Effector memory CD8-positive, alpha-beta T cell (primary cell): ENCODE measurements around the gene ZNF419.
"Not testable (repeated sequence)": the region's sequence is repeated elsewhere in the genome, so short reads cannot be mapped to it uniquely, and the experiment has no call there.

ENCODE experiments used
- ATAC-seq: fragments of 150-1000 bp; cut with Tn5 transposase; replicated peaks from 2 replicates; pipeline ENCODE4 v1.10.0; 2021; ENCODE audit warnings: mild to moderate bottlenecking, moderate library complexity
- DNase-seq, 3 experiments: peaks; one replicate each; pipeline ENCODE4 v3.0.0; 2021
- H3K27ac Mint-ChIP-seq, 2 donors: one replicate each; pipeline ENCODE4 v1.8.0; 2022; ENCODE audit warnings: mild to moderate bottlenecking in 2 of 2, mixed read lengths in 2 of 2, moderate library complexity in 2 of 2
- H3K27me3 Mint-ChIP-seq, 2 donors: one replicate each; pipeline ENCODE4 v1.8.0; 2022; ENCODE audit warnings: mixed read lengths in 2 of 2
- H3K36me3 Mint-ChIP-seq: one replicate; pipeline ENCODE4 v1.8.0; 2022; ENCODE audit warnings: mild to moderate bottlenecking, moderate library complexity, mixed read lengths; ENCODE audit not compliant: insufficient read depth
- H3K4me1 Mint-ChIP-seq, 2 donors: one replicate each; pipeline ENCODE4 v1.8.0; 2022; ENCODE audit warnings: low read depth in 2 of 2, mixed read lengths in 2 of 2
- H3K4me3 Mint-ChIP-seq, 2 donors: one replicate each; pipeline ENCODE4 v1.8.0; 2022; ENCODE audit warnings: mild to moderate bottlenecking in 2 of 2, mixed read lengths in 2 of 2, moderate library complexity in 2 of 2
- H3K9me3 Mint-ChIP-seq, 2 donors: one replicate each; pipeline ENCODE4 v1.8.0; 2022; ENCODE audit warnings: mixed read lengths in 2 of 2

ZNF419 gene

DNA sequence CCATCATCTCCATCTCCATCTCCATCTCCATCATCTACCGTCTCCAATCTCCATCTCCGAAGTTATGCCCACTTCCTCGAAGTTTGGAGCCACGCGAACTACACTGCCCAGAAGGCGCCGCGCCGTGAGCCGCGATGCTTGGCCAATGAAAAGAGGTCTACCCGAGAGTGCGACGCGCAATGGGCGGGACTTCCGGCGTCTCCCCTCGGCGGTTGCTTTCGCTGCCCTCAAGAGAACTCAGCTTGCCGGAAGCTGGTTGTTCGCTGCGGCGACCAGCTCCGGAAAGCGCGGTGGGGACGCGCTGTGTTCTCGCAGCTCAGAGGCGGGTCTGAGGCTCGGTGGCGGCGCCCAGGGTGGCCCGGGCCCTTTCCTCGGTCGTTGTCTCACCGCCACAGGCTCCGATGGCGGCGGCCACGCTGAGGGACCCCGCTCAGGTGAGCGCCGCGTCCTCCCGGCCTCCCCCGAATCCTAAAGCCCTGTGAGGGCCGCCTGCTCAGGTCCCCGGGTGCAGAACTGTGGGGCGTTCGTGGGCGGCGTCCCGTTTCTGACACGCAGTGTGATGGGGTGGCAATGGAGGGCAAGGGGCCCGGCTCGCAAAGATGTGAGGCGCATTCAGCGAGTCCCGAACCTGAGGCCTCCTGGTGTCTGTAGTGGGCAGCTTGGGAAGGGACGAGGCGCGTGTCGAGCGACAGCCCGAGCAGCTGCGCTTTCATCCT, 12.3 kb downstream of the ZNF419 start, which contains the start of gene ZNF773:
ZNF773 (plus strand) TSS at position 259 of the 716 bp plus-strand sequence; CDS start at position 402, 143 bp downstream.
- H3K9me3 Mint-ChIP-seq, result peaks cover 10 to 47% of the 10 kb centered on the region in 2 donors
- H3K4me1 Mint-ChIP-seq, result peaks cover 20 to 34% of the 10 kb centered on the region in 2 donors
- peak within 1 kb of the TSS; percentile 43 to 77 for H3K4me3 Mint-ChIP-seq
- not testable (repeated sequence) for H3K27me3 Mint-ChIP-seq
- H3K27ac Mint-ChIP-seq, result peak within 1 kb of the TSS; percentile 67
- peaks cover 19% of the 10 kb centered on the region for H3K36me3 Mint-ChIP-seq
- peak; percentile 96 for ATAC-seq
- DNase-seq, result peak; percentile 92 to 95 (median 92)

DNA sequence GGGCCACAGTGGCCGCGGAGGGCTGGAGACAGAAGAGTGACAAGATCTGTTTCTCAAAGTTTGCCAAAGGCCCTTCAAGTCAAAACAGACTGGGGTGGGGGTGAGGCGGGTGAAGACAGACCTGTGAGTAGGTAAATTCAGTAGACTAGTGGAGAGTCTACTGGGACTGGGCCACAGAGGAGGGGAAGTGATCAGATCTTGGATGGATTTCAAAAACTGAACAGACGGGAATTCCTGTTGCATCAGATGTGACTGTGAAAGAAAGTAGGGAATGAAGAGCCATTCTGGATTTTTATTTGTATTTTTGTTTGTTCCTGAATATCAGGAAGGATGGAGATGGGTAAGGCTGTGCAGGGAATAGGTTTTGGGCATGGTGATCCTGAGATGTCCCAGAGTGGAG, 12.8 kb downstream of the ZNF419 start:
- not testable (repeated sequence) for DNase-seq, H3K27me3 Mint-ChIP-seq, ATAC-seq
- Mint-ChIP-seq H3K9me3 (peaks cover 10 to 47% of the 10 kb centered on the region in 2 donors), H3K4me3 (peak overlapping the region; percentile 43 to 77), H3K4me1 (peaks cover 20 to 34% of the 10 kb centered on the region in 2 donors), H3K27ac (peak overlapping the region; percentile 67), H3K36me3 (peaks cover 23% of the 10 kb centered on the region)

DNA sequence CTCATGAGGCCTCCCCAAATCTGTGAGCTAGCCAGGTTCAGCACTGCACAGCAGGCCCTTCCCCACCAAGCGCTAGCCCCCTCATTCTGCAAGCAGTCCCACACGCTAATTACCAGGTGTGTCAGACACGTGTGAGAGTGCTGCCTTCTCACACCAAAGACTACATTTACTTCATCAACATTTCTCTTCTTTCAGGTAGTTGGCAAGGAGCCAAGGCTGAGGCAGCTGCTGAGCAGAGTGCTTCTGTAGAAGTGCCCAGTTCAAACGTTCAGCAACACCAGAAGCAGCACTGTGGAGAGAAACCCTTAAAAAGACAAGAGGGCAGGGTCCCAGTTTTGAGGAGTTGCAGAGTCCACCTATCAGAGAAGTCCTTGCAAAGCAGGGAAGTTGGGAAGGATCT, 18.6 kb downstream of the ZNF419 start:
- no peak for ATAC-seq
- peaks cover 5 to 19% of the 10 kb centered on the region in 2 donors for H3K4me1 Mint-ChIP-seq
- H3K27me3 Mint-ChIP-seq, result no peaks in the 10 kb centered on the region
- H3K36me3 Mint-ChIP-seq, result peaks cover 29% of the 10 kb centered on the region
- peaks cover 9 to 45% of the 10 kb centered on the region in 2 donors for H3K9me3 Mint-ChIP-seq
- no peak overlapping the region for H3K27ac Mint-ChIP-seq
- DNase-seq, result no peak
- H3K4me3 Mint-ChIP-seq, result no peak overlapping the region

DNA sequence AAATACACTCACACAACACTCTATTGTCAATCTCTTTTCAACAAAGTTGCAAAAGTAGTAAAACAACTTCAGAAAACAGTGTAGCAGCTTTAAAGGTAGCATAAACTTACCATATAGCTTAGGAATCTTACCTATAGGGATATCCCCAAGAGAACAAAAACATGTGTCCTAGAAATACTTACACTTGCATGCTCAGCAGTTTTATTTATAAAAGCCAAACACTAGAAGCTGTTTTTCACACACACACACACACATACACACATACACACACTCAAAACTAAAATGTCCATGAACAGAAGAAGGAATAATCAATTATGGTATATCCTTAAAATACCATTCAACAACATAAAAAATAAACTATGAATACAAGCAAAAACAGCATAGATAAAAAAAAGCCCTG, 23.9 kb downstream of the ZNF419 start:
- H3K27me3 Mint-ChIP-seq, result no peaks in the 10 kb centered on the region
- peaks cover 9% of the 10 kb centered on the region for H3K36me3 Mint-ChIP-seq
- peaks cover 12 to 25% of the 10 kb centered on the region in 2 donors for H3K9me3 Mint-ChIP-seq
- no peaks in the 10 kb centered on the region for H3K4me1 Mint-ChIP-seq
- ATAC-seq (no peak), DNase-seq (no peak)
- no peak overlapping the region for H3K27ac Mint-ChIP-seq
- H3K4me3 Mint-ChIP-seq, result no peak overlapping the region

DNA sequence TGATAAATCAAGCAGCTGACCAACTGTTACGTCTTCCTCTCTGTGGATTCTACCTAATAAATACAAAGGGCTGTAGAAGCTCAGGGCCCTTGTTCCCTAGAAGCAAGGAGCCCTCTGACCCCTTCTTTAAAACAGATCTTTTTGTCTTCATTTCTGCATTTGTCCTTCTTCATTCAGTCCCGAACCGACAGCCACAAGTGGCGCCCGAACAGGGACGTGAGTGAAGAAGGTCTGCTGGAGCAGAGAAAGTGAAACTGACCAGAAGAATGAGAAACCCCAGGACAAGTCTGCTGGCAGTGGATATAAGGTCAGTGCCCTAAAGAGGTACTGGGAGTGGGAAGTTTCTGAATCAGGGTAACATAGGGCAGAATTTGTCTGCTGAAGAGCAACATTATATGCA, 25.3 kb downstream of the ZNF419 start:
- no peak overlapping the region for H3K4me3 Mint-ChIP-seq
- H3K9me3 Mint-ChIP-seq, result peaks cover 10 to 24% of the 10 kb centered on the region in 2 donors
- no peaks in the 10 kb centered on the region for H3K27me3 Mint-ChIP-seq
- no peak overlapping the region for H3K27ac Mint-ChIP-seq
- peaks cover 3% of the 10 kb centered on the region for H3K36me3 Mint-ChIP-seq
- DNase-seq (no peak), ATAC-seq (no peak)
- H3K4me1 Mint-ChIP-seq, result no peaks in the 10 kb centered on the region

DNA sequence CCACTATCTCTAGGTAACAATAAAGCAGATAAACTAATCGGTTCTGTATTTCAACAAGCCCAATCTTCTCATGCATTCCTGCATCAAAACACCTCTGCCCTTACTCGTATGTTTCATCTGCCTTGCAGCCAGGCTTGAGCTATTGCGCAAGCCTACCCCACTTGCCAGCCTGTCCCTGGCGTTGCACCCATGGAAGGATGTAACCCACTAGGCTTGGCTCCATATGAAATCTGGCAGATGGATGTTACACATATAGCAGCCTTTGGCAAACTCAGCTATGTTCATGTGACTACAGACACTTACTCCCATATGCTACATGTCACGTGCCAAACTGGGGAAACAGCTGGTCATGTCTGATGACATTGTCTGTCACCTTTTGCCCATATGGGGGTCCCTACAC, 27.7 kb downstream of the ZNF419 start:
- ATAC-seq, result no peak
- Mint-ChIP-seq H3K4me1 (no peaks in the 10 kb centered on the region), H3K36me3 (no peaks in the 10 kb centered on the region), H3K9me3 (peaks cover 9 to 20% of the 10 kb centered on the region in 2 donors), H3K27ac (no peak overlapping the region), H3K4me3 (no peak overlapping the region), H3K27me3 (no peaks in the 10 kb centered on the region)
- DNase-seq, result no peak

DNA sequence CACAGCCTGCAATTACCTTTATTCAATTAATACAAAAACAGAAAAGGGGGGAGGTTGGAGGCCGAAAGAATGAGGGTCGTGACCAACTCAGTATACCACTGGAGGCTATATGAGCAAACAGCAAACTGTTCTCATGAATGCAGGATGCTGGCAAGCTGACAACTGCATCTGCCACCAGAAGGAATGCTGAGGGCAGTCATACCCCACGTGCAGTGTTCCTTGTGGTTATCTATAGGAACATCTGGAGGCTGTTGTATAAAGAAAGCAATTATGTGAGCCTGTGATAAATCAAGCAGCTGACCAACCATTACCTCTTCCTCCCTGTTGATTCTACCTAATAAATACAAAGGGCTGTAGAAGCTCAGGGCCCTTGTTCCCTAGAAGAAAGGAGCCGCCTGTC, 30.5 kb downstream of the ZNF419 start:
- H3K4me1 Mint-ChIP-seq, ATAC-seq, H3K27me3 Mint-ChIP-seq, H3K4me3 Mint-ChIP-seq, H3K27ac Mint-ChIP-seq, DNase-seq, H3K36me3 Mint-ChIP-seq: not testable (repeated sequence)
- peaks cover 6 to 22% of the 10 kb centered on the region in 2 donors for H3K9me3 Mint-ChIP-seq

DNA sequence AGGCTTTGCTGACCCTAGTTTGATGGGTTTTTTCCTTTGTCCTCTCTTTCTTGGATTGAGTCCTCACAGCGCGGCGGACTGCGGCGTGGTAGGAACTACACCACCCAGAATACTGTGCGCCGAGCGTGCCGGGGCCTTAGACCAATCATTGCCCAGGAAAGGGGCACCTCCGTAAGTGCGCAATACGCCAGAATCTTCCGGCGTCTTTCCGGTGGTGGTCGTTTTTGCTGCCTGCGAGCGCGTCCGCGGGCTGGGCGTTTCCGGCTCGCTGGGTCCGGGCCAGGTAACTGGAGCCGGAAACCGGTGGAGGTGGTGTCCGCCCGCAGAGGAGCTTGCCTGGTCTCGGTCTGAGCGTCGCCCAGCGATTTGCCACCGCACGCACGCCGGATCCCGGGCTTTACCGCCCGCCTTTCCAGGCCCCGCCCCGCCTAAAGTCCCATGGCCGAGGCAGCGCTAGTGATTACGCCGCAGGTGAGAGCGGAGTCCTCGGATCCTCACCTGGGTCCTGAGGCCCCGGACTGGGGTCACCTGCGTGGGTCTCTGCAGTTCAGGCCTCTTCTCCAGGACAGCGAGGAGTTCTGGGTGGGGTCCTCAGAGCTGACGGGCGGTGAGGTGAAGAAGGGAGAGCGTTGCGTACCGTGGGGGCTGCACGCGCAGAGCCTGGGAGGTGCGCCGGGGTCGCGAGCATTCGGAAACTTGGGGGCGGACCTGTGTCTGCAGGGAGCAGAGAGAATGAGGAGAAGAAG, 39.8 kb downstream of the ZNF419 start, which contains the start of gene ZNF549:
ZNF549 (plus strand) TSS at position 221 of the 746 bp plus-strand sequence; CDS start at position 439, 218 bp downstream.
- DNase-seq (peak; percentile 81 to 84 (median 83)), ATAC-seq (peak; percentile 98)
- Mint-ChIP-seq H3K4me3 (peak within 1 kb of the TSS; percentile 97 to 98), H3K36me3 (peaks cover 15% of the 10 kb centered on the region), H3K9me3 (peaks cover 3 to 18% of the 10 kb centered on the region in 2 donors), H3K27ac (peak within 1 kb of the TSS; percentile 97 to 98), H3K27me3 (no peaks in the 10 kb centered on the region), H3K4me1 (peaks cover 15 to 24% of the 10 kb centered on the region in 2 donors)

DNA sequence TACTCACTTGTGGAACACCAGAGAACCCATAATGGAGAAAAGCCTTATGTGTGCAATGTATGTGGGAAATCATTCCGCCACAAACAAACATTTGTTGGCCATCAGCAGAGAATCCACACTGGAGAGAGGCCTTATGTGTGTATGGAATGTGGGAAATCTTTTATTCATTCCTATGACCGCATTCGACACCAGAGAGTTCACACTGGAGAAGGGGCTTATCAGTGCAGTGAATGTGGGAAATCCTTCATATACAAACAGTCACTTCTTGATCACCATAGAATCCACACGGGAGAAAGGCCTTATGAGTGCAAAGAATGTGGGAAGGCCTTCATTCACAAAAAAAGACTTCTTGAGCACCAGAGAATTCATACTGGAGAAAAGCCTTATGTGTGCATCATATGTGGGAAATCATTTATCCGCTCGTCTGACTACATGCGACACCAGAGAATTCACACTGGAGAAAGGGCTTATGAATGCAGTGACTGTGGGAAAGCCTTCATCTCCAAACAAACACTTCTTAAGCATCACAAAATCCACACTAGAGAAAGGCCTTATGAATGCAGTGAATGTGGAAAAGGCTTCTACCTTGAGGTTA, 50.5 kb downstream of the ZNF419 start:
- no peak for DNase-seq
- no peak overlapping the region for H3K27ac Mint-ChIP-seq
- peaks cover 13 to 36% of the 10 kb centered on the region in 2 donors for H3K9me3 Mint-ChIP-seq
- peaks cover 20% of the 10 kb centered on the region for H3K36me3 Mint-ChIP-seq
- no peaks in the 10 kb centered on the region for H3K27me3 Mint-ChIP-seq
- H3K4me1 Mint-ChIP-seq, result peaks cover 2 to 10% of the 10 kb centered on the region in 2 donors
- H3K4me3 Mint-ChIP-seq, result no peak overlapping the region
- no peak for ATAC-seq
